GM12873 (cell line): ENCODE data around the gene GALNT10.

Experiments
- TF ChIP-seq, protein P1 (sequence below): IDR thresholded peaks from 2 replicates; pipeline ENCODE4 v1.5.1; 2012; ENCODE audit warnings: low read depth, mild to moderate bottlenecking, moderate library complexity, low read length, control low read depth; ENCODE audit not compliant: insufficient read depth; ENCODE audit errors: missing control alignments

Gene GALNT10

DNA sequence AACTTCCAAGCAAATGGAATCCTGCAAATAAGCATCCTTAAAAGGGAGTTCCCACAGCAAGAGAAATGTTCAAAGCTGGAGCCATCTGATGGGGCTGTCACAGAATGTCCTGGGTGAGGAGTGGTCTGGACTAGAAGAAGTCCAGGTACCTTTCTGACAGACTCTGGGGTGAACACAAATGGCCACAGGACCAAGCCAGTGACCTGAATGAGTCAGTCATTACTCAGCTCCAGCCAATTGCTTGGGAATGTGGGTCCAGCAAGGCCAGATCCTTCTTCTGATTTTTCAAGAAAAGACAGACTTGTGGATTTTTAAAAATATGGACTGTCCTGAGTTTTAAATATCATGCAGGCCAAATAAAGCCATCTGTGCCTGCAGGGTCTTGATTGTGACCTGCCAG lies 30.1 kb downstream of the GALNT10 start:
- TF ChIP-seq, protein P1, sequence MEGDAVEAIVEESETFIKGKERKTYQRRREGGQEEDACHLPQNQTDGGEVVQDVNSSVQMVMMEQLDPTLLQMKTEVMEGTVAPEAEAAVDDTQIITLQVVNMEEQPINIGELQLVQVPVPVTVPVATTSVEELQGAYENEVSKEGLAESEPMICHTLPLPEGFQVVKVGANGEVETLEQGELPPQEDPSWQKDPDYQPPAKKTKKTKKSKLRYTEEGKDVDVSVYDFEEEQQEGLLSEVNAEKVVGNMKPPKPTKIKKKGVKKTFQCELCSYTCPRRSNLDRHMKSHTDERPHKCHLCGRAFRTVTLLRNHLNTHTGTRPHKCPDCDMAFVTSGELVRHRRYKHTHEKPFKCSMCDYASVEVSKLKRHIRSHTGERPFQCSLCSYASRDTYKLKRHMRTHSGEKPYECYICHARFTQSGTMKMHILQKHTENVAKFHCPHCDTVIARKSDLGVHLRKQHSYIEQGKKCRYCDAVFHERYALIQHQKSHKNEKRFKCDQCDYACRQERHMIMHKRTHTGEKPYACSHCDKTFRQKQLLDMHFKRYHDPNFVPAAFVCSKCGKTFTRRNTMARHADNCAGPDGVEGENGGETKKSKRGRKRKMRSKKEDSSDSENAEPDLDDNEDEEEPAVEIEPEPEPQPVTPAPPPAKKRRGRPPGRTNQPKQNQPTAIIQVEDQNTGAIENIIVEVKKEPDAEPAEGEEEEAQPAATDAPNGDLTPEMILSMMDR, result no peak

DNA sequence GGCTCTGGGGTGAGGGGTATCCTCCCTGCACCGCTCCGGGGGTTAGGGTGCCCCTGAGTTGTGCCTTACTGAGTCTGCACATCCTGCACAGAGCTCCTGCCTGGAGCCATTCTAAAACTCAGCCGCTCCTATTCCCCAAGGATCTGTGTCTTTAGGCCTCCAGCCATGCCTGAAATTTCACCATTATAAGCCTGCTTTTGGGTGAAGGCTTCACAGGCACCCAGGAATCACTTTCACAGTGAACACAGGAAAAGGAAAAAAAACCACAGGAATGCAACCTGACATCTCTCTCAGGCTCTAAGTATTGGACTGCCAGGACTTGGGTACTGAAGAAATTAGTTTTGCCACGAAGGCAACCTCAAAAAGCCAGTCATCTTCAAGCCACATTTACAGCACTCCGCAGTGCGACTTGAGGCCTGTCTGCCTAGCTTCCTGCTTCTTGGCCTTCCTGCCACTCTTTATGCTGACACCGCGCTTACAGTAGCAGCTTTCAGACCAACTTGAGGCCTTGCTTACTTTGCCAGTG lies 30.9 kb downstream of the GALNT10 start:
- TF ChIP-seq, protein P1, result no peak

DNA sequence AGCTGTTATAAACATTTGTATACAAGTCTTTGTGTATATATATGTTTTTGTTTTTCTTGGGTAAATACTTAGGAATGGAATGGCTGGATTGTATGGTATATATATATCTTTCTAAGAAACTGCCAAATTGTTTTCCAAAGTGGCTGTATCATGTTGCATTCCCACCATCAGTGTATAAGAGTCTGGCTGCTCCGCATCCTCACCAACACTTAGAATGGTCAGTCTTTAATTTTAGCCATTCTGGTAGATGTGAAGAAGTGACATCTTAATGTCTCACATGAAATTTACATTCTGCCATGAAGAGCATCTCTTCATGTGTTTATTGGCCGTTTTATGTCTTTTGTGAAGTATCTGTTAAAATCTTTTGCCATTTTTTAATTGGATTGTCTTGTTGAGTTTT lies 31.9 kb downstream of the GALNT10 start:
- TF ChIP-seq, protein P1, result no peak

DNA sequence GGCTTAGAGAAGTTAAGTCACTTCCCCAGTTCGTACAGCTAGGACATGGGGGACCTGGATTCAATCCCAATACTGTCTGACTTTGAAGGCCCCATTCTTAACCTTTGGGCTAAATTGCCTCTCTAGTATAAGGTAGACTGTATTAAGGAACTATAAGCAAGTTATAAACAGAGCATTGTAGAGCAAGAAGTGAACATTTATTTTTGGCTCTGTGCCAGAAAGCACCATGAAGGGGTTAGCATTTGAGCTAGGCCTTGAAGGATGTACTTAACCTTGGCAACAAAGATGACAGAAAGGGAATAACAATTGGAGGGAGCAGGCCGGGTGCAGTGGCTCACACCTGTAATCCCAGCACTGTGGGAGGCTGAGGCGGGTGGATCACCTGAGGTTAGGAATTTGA lies 32.8 kb downstream of the GALNT10 start:
- TF ChIP-seq, protein P1, result no peak

DNA sequence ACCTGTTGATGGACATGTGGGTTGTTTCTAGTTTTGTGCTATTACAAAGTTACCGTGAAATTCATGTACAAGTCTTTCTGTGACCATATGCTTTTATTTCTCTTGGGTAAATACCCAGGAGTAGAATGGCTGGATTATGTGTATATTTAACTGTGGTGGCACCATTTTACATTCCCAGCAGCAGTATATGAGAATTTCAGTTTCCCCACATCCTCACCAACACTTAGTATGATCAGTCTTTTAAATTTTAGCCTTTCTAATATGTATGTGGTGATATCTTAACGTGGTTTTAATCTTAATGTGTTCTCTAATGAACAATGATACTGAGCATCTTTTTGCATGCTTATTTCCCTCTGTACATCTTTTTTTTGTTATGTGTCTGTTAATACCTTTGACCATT lies 36.6 kb downstream of the GALNT10 start:
- TF ChIP-seq, protein P1, result no peak

DNA sequence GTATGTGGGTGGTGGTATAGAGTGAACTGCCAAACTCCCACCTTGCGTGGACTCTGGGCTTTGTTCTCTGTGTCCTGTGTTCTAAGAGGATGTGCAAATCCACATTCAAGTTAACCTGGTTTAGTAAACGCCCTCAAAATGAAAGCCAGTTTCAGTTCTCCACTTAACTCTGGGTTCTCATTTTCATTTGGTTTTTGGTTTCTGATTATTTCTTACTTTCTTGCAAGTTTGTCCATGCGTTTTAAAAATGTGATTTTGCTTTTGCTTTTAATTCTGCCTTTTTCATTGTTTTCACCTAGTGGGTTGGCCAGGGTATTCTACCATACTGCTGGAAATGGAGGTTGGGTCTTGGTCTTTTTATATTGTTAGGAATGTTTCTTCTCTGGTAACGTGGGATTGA lies 38.2 kb downstream of the GALNT10 start:
- TF ChIP-seq, protein P1, result no peak

DNA sequence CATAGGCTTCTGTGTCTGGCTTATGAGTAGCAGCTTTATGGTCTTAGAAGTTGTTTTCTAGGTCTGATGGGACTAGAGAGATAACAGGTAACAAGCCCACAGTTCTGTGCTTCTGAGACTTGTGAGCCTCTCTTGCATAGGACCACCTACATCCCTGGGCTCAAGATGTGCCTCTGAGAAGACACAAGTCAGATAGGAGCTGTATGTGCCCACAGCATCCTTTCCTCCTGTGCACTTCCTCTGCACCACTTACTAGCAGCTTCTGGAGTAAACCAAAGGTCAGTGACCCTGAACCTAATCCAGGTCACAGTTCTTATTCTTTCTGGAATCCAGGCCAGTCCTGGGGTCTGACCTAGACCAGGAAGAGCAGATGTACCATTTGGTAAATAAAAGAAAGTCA lies 40.0 kb downstream of the GALNT10 start:
- TF ChIP-seq, protein P1, result no peak

DNA sequence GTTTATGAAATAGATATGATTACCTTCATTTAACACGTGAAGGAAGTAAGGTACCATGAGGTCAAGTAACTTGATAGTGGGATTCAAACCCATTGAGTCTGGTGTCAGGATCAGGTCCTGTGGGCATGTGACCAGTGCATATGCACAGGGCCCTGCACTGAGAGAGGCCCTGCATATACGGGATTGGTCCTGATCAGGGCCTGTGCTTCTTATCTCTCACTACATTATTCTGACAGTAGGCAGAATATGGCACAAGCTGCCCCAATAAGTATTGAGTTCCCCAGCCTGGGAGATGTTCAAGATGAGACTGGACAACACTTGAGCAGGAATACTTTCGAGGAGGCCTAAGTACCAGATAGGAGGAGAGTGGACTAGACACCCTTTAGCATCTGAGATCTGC lies 44.0 kb downstream of the GALNT10 start:
- TF ChIP-seq, protein P1, result no peak
